ENCODE data around the gene MINDY3.

- TF ChIP-seq CTCF (IDR thresholded peaks at IDR 0.05) (no peak), POLR2A (IDR thresholded peaks at IDR 0.05) (no peak)
These were observed 64.1 kb downstream of the MINDY3 start for GRCh38 chr10:15796098-15796759.
